A673 (cell line): ENCODE results near the gene TEX261. TPM values are rescaled to one million over a fixed set of nuclear protein-coding genes. Genes with fewer than 3 reads are reported as not detected.

Source experiments
- BruUV-seq: library from RNA; stranded (reverse); fragments of 400-500 nt; replicated peaks from 2 replicates; lab custom pipeline; 2021; lab: Mats Ljungman, UMichigan
- CTCF ChIA-PET: fragments of 300-600 bp; sonication (Branson Sonifier 250); formaldehyde crosslinking; loops from one replicate; lab custom pipeline; 2022; ENCODE audit warnings: antibody characterized with exemption; lab: Charles Lee
- POLR2A ChIA-PET: fragments of 300-600 bp; sonication (Branson Sonifier 250); formaldehyde crosslinking; loops from one replicate; lab custom pipeline; 2022; ENCODE audit warnings: antibody characterized with exemption; ENCODE audit not compliant: low non-redundant PET; lab: Charles Lee
- DNase-seq: peaks from one replicate; pipeline ENCODE4 v3.0.0-alpha.2; 2015; ENCODE audit warnings: low spot score
- H3K27ac ChIP-seq: fragments of 200-600 bp; sonication (generic); 2 replicates; pipeline ENCODE4 v1.5.1; 2016; ENCODE audit warnings: mixed run types, low read depth, mild to moderate bottlenecking, mixed read lengths, antibody characterized with exemption, low read length; ENCODE audit not compliant: poor library complexity, severe bottlenecking
- H3K27me3 ChIP-seq: fragments of 200-600 bp; sonication (generic); replicated peaks from 2 replicates; pipeline ENCODE4 v1.6.1; 2017; ENCODE audit warnings: mixed run types, low read depth, mild to moderate bottlenecking, mixed read lengths, antibody characterized with exemption, low read length; ENCODE audit not compliant: insufficient read depth, poor library complexity
- H3K36me3 ChIP-seq: fragments of 200-600 bp; sonication (generic); 2 replicates; pipeline ENCODE4 v1.6.1; 2016; ENCODE audit warnings: mixed run types, mild to moderate bottlenecking, mixed read lengths, antibody characterized with exemption, low read length; ENCODE audit not compliant: insufficient read depth, poor library complexity, severe bottlenecking
- H3K4me1 ChIP-seq: fragments of 200-600 bp; sonication (generic); 2 replicates; pipeline ENCODE4 v1.6.1; 2017; ENCODE audit warnings: mixed run types, mild to moderate bottlenecking, mixed read lengths, antibody characterized with exemption, low read length; ENCODE audit not compliant: insufficient read depth, poor library complexity, severe bottlenecking
- H3K4me3 ChIP-seq: fragments of 200-600 bp; sonication (generic); 2 replicates; pipeline ENCODE4 v1.5.1; 2016; ENCODE audit warnings: low read depth, mixed run types, mild to moderate bottlenecking, mixed read lengths, low read length; ENCODE audit not compliant: poor library complexity, severe bottlenecking
- H3K9me3 ChIP-seq: fragments of 200-600 bp; sonication (generic); 2 replicates; pipeline ENCODE4 v1.6.1; 2016; ENCODE audit warnings: mixed run types, low read depth, mild to moderate bottlenecking, mixed read lengths, antibody characterized with exemption, low read length; ENCODE audit not compliant: poor library complexity, severe bottlenecking
- CTCF ChIP-seq: fragments of 300-800, 200-600 bp; sonication (generic); conservative IDR thresholded peaks from 2 replicates; pipeline ENCODE4 v1.5.1; 2017; ENCODE audit warnings: low read depth, mild to moderate bottlenecking, antibody characterized with exemption, low read length, moderate library complexity, mixed read lengths
- EZH2 ChIP-seq: fragments of 200-600 bp; sonication (generic); IDR thresholded peaks from 2 replicates; pipeline ENCODE4 v1.6.1; 2017; ENCODE audit warnings: borderline replicate concordance, low read depth, mild to moderate bottlenecking, mixed read lengths, antibody characterized with exemption, low read length; ENCODE audit not compliant: poor library complexity, severe bottlenecking
- intact Hi-C: fragments of 100-400 bp; cut with micrococcal nuclease; formaldehyde crosslinking; loops from one replicate; pipeline ENCODE4 v1.10.0; 2022; ENCODE audit not compliant: unreplicated experiment
- total RNA-seq: library from RNA; stranded (reverse); gene quantifications from 2 replicates; pipeline ENCODE4 v1.2.3, GENCODE V29; 2021

TEX261 gene
- total RNA-seq, 1 experiment from 2014 or later, result 60.9 TPM

GRCh38 chr2:70979626-70980025 lies 15.0 kb downstream of the TEX261 start:
- no peak for DNase-seq
- ChIA-PET POLR2A (no interaction called here), CTCF (no interaction called here)
- Histone ChIP-seq H3K36me3 (no peaks in the 10 kb centered on the region), H3K4me3 (no peak overlapping the region), H3K27me3 (no peaks in the 10 kb centered on the region), H3K9me3 (no peaks in the 10 kb centered on the region), H3K4me1 (peaks cover 4% of the 10 kb centered on the region), H3K27ac (no peak overlapping the region)
- intact Hi-C loops, result loop anchor here (10.0 kb wide), 1 partner anchor 115 kb away; no protein-coding TSS in a partner anchor
- TF ChIP-seq CTCF (no peak), EZH2 (no peak)
- BruUV-seq, result no TSS peak

- intact Hi-C loops, result loop anchor here (10.0 kb wide), 1 partner anchor 114 kb away; no protein-coding TSS in a partner anchor
- no peak for DNase-seq
- peak overlapping the region; percentile 50 for H3K4me3 ChIP-seq
- BruUV-seq, result no TSS peak
- H3K9me3 ChIP-seq, result no peaks in the 10 kb centered on the region
- TF ChIP-seq EZH2 (no peak), CTCF (no peak)
- no peaks in the 10 kb centered on the region for H3K36me3 ChIP-seq
- ChIA-PET POLR2A (no interaction called here), CTCF (interaction anchor here (1.9 kb wide), 1 partner anchor 22 kb away, joined by 5 read pairs; no protein-coding TSS in a partner anchor)
- no peaks in the 10 kb centered on the region for H3K27me3 ChIP-seq
- no peak overlapping the region for H3K27ac ChIP-seq
- peaks cover 4% of the 10 kb centered on the region for H3K4me1 ChIP-seq
Observed at GRCh38 chr2:70979180-70979488, 15.5 kb downstream of the TEX261 start.

GRCh38 chr2:70978341-70979179 lies 16.1 kb downstream of the TEX261 start, which contains the start of gene ANKRD53:
Gene ANKRD53, plus strand, starts transcription at chr2:70978630. Its CDS starts 16 bp downstream, at chr2:70978646.
- DNase-seq, result no peak
- H3K4me1 ChIP-seq, result peaks cover 4% of the 10 kb centered on the region
- intact Hi-C loops, result loop anchor here (10.0 kb wide), 1 partner anchor 114 kb away; no protein-coding TSS in a partner anchor
- H3K4me3 ChIP-seq, result peak within 1 kb of the TSS; percentile 50
- BruUV-seq, result no TSS peak
- POLR2A ChIA-PET, result no interaction called here
- H3K9me3 ChIP-seq, result no peaks in the 10 kb centered on the region
- TF ChIP-seq CTCF (no peak), EZH2 (no peak)
- peak within 1 kb of the TSS; percentile 22 for H3K27ac ChIP-seq
- H3K36me3 ChIP-seq, result no peaks in the 10 kb centered on the region
- no peaks in the 10 kb centered on the region for H3K27me3 ChIP-seq
- CTCF ChIA-PET, result interaction anchor here (0.5 to 1.9 kb wide), 2 partner anchors 23 to 107 kb away, joined by 5 read pairs; no protein-coding TSS in a partner anchor
